K562 (cell line): Measurements from ENCODE around the gene SLC3A2. TPM values are rescaled to one million over a fixed set of nuclear protein-coding genes. Genes with fewer than 3 reads are reported as not detected.

ENCODE experiments used
- ATAC-seq: fragments of 200-7000 bp; cut with Tn5 transposase; 3 replicates; pipeline ENCODE4 v1.9.1; 2020; ENCODE audit warnings: moderate library complexity
- BruUV-seq: library from RNA; stranded (reverse); fragments of 400-500 nt; replicated peaks from 2 replicates; lab custom pipeline; 2021; lab: Mats Ljungman, UMichigan
- CTCF ChIA-PET: fragments of 300-600 bp; formaldehyde crosslinking; extraction: SDS; loops from one replicate; lab custom pipeline; 2021; ENCODE audit warnings: low intra/inter-chr PET ratio; lab: Yijun Ruan, JAX
- POLR2A ChIA-PET: fragments of 300-600, 350-650 bp; sonication (Branson Sonifier 250); formaldehyde crosslinking; extraction: SDS; loops from one replicate; lab custom pipeline; 2021; ENCODE audit warnings: antibody characterized with exemption, inconsistent platforms; lab: Yijun Ruan, JAX
- DNase-seq, 4 experiments: peaks; one replicate each; pipeline versions ENCODE4 v3.0.0 to v3.0.0-alpha.2; 2011 to 2018; ENCODE audit warnings: low spot score in 3 of 4, mixed read lengths in 3 of 4; ENCODE audit errors: extremely low read depth in 1 of 4
- FAIRE-seq: peaks from 2 replicates; lab custom pipeline; 2011; peaks lifted over from hg19 to GRCh38; lab: Jason Lieb, UNC
- H2AFZ ChIP-seq: 2 replicates; pipeline ENCODE4 v1.6.0; 2011; ENCODE audit warnings: low read depth, low read length, control low read depth, inconsistent platforms
- H3K27ac ChIP-seq: fragments of 200-600 bp; 3 replicates; pipeline ENCODE4 v1.8.0; 2011; ENCODE audit warnings: low read depth, mild to moderate bottlenecking, control low read depth, inconsistent platforms, low read length, moderate library complexity, mixed read lengths; ENCODE audit errors: extremely low read depth
- H3K27me3 ChIP-seq, 2 experiments: fragments of 300-600 bp in 1 of 2; 2 replicates in 1 of 2; 3 replicates in 1 of 2; pipeline versions ENCODE4 v1.6.0 to v1.8.0; 2011; ENCODE audit warnings: inconsistent platforms in 2 of 2, low read length in 2 of 2, mild to moderate bottlenecking in 1 of 2, mixed read lengths in 1 of 2, moderate library complexity in 1 of 2; ENCODE audit not compliant: control insufficient read depth in 2 of 2, insufficient read depth in 2 of 2
- H3K36me3 ChIP-seq: fragments of 300-600 bp; 3 replicates; pipeline ENCODE4 v1.8.0; 2011; ENCODE audit warnings: mild to moderate bottlenecking, low read length, inconsistent platforms; ENCODE audit not compliant: control insufficient read depth, insufficient read depth
- H3K4me1 ChIP-seq, 2 experiments: fragments of 200-600 bp in 1 of 2; replicated peaks in 1 of 2; 2 replicates in 1 of 2; 3 replicates in 1 of 2; pipeline versions ENCODE4 v1.5.1 to v1.8.0; 2011; ENCODE audit warnings: inconsistent platforms in 2 of 2, low read length in 2 of 2, mild to moderate bottlenecking in 1 of 2, mixed read lengths in 1 of 2, moderate library complexity in 1 of 2; ENCODE audit not compliant: control insufficient read depth in 2 of 2, insufficient read depth in 2 of 2
- H3K4me2 ChIP-seq: 2 replicates; pipeline ENCODE4 v1.6.1; 2011; ENCODE audit warnings: low read length, control low read depth, inconsistent platforms, mixed read lengths; ENCODE audit not compliant: insufficient read depth
- H3K4me3 ChIP-seq: fragments of 200-600 bp; sonication (generic), shearing (Covaris generic); 2 replicates; pipeline ENCODE4 v1.5.1; 2016; ENCODE audit warnings: control low read depth, inconsistent platforms
- H3K79me2 ChIP-seq: fragments of 200-600 bp; 3 replicates; pipeline ENCODE4 v1.8.0; 2011; ENCODE audit warnings: low read length, inconsistent platforms; ENCODE audit not compliant: control insufficient read depth, insufficient read depth
- H3K9ac ChIP-seq, 2 experiments: 2 replicates each; pipeline versions ENCODE4 v1.6.0 to v1.6.1; 2011; ENCODE audit warnings: low read depth in 2 of 2, low read length in 2 of 2, control low read depth in 1 of 2, inconsistent platforms in 1 of 2, mild to moderate bottlenecking in 1 of 2, mixed read lengths in 1 of 2; ENCODE audit not compliant: insufficient read depth in 1 of 2
- H3K9me1 ChIP-seq: one replicate; pipeline ENCODE4 v1.6.0; 2011; ENCODE audit warnings: inconsistent platforms, mild to moderate bottlenecking, low read length, moderate library complexity; ENCODE audit not compliant: control insufficient read depth, insufficient read depth
- H3K9me3 ChIP-seq: replicated peaks from 2 replicates; pipeline ENCODE4 v1.5.1; 2011; ENCODE audit warnings: low read depth, low read length, inconsistent platforms; ENCODE audit not compliant: control insufficient read depth, insufficient read depth
- H4K20me1 ChIP-seq: replicated peaks from 2 replicates; pipeline ENCODE4 v1.6.1; 2011; ENCODE audit warnings: low read length, inconsistent platforms, mixed read lengths; ENCODE audit not compliant: control insufficient read depth, insufficient read depth
- ERF ChIP-seq: fragments of 450-650 bp; formaldehyde crosslinking; IDR thresholded peaks from 2 replicates; pipeline ENCODE4 v1.4.0; 2020; ENCODE audit warnings: mild to moderate bottlenecking, mixed read lengths
- HDAC8 ChIP-seq: fragments of 450-650 bp; IDR thresholded peaks from 2 replicates; pipeline ENCODE4 v1.6.1; 2016; ENCODE audit warnings: mild to moderate bottlenecking, missing genetic modification characterization, moderate library complexity, missing compliant biosample characterization
- NFATC3 ChIP-seq: fragments of 450-650 bp; IDR thresholded peaks from 2 replicates; pipeline ENCODE4 v1.6.1; 2017; ENCODE audit warnings: mild to moderate bottlenecking
- POLR2A ChIP-seq: fragments of 450-650 bp; conservative IDR thresholded peaks from 2 replicates; pipeline ENCODE4 v1.6.1; 2016
- PRPF4 ChIP-seq: fragments of 200-400 bp; formaldehyde crosslinking; IDR thresholded peaks from one replicate; pipeline ENCODE4 v1.6.1; 2017; ENCODE audit warnings: low read length, low read depth, mild to moderate bottlenecking; ENCODE audit not compliant: insufficient read depth, poor library complexity, severe bottlenecking
- SAFB ChIP-seq: fragments of 200-400 bp; formaldehyde crosslinking; IDR thresholded peaks from 2 replicates; pipeline ENCODE4 v1.6.1; 2017; ENCODE audit warnings: low read depth, low read length, borderline replicate concordance
- SMAD3 ChIP-seq: fragments of 450-650 bp; formaldehyde crosslinking; conservative IDR thresholded peaks from 2 replicates; pipeline ENCODE4 v1.4.0; 2020; ENCODE audit warnings: mild to moderate bottlenecking
- SNIP1 ChIP-seq: fragments of 450-650 bp; IDR thresholded peaks from 2 replicates; pipeline ENCODE4 v1.7.1; 2017; ENCODE audit warnings: low read depth, mild to moderate bottlenecking
- YY1 ChIP-seq, 3 experiments: IDR thresholded peaks; 2 replicates each; pipeline ENCODE4 v1.6.1; 2011; ENCODE audit warnings: low read length in 2 of 3, mild to moderate bottlenecking in 2 of 3, moderate library complexity in 2 of 3, borderline replicate concordance in 1 of 3, control low read depth in 1 of 3, low read depth in 1 of 3; ENCODE audit not compliant: insufficient read depth in 3 of 3, insufficient replicate concordance in 2 of 3, control insufficient read depth in 1 of 3, insufficient read length in 1 of 3; ENCODE audit errors: extremely low read depth in 1 of 3
- ZFP1 ChIP-seq: fragments of 450-650 bp; formaldehyde crosslinking; IDR thresholded peaks from 2 replicates; pipeline ENCODE4 v1.4.0; 2020; ENCODE audit warnings: mild to moderate bottlenecking, mixed read lengths
- WGBS: fragments of 100-300 bp; shearing (Covaris generic); methylation state at CpG from one replicate; pipeline ENCODE4 v1.1.6; 2016; ENCODE audit warnings: low coverage, mixed read lengths; ENCODE audit not compliant: insufficient coverage; ENCODE audit errors: missing lambda C conversion rate; 5-methylcytosine and 5-hydroxymethylcytosine counted together
- in situ Hi-C: fragments of 300-500 bp; cut with MboI; formaldehyde crosslinking; loops from 4 replicates; pipeline ENCODE4 v1.15.0; 2018; ENCODE audit warnings: inconsistent platforms, mixed read lengths
- intact Hi-C: fragments of 100-400 bp; cut with micrococcal nuclease; formaldehyde crosslinking; loops from 2 replicates; pipeline ENCODE4 v1.14.2; 2022
- polyA plus RNA-seq, 8 experiments: library from polyadenylated mRNA; depleted of rRNA in 4 of 8; stranded (reverse) in 5 of 8; unstranded in 3 of 8; fragments of >200 nt; fragmentation: Nextera tagmentation in 2 of 8; fragmentation: Illumina TruSeq in 1 of 8; extraction: Ambion mirVana in 2 of 8; extraction: Trizol in 1 of 8; gene quantifications; 2 replicates each; pipeline versions ENCODE4 v1.2.1 to v1.2.3, GENCODE V29; 2011 to 2014; ENCODE audit warnings: inconsistent platforms in 1 of 8, missing spikeins in 1 of 8
- total RNA-seq, 7 experiments: library from RNA; depleted of rRNA in 6 of 7; stranded (reverse); fragments of >200 nt in 6 of 7; fragmentation: Illumina TruSeq in 2 of 7; extraction: Trizol in 2 of 7; gene quantifications; 2 replicates each; pipeline versions ENCODE4 v1.2.1 to v1.2.3, GENCODE V29; 2011 to 2021; ENCODE audit warnings: low replicate concordance in 1 of 7
- TF ChIP-seq, protein P1 (sequence below): fragments of 150-350 bp; conservative IDR thresholded peaks from 2 replicates; pipeline ENCODE4 v1.6.1; 2014; ENCODE audit warnings: low read length

SLC3A2 gene
- total and polyA plus RNA-seq, 9 of the 15 experiments (the other 6 are each of a cell fraction or from before 2014, with no cell fraction given), result 20.0 to 296 (median 214) TPM

DNA sequence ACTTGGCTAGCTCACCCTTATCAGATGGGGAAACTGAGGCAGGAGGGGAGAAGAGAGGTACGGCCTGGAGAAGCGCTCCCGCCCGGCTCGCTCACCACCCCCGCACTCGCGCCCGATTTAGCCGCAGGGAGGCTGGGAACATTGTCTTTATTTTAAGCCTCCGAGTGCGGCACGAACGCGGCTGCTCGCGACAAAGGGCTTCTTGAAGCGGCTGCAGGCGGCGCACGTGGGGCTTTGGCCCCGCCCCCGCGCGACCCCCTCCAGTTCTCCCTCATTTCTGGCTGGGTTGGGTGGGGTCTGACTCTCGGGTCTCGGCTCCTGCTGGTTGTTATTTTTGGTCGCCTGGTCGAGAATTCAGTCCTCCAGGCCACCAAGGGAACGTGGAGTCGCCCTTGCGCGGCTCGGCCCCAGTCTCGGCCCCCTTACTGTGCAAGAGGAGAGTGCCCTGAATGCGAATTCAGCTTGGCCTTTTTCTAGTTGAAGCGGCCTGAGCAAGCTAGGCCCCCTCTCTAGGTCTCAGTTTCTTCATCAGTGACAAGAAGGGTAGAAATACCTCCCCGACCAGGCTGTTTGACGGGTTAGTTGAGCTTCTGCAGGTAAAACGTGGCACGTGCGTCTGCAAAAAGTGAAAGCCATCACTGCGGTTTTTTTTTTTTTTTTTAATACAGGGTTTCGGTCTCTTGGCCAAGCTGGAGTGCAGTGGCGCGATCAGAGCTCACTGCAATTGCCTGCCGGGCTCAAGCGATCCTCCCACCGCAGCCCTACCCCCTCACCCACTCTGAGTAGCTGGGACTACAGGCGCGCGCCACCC, 43.1 kb downstream of the SLC3A2 start (continued):
- TF ChIP-seq PRPF4 (no peak), HDAC8 (no peak)

DNA sequence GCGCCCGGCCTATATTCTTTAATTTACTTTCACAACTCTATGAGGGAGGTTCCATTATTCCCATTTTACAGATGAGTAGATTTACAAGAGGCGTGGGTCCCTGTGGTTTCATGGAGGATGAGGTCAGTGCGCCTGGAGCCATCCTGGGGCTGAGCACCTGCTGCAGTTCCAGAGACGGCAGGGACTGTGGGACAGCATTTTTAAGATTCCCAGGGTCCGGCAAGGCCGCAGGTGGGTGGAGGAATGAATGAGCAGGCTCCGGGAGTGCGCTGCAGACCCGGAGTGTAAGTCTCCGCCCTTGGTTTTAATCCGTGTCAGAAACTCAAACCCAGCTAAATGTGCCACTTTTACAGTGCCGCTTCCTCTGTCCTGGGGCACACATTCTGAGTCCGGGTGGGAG, 44.6 kb downstream of the SLC3A2 start:
- Histone ChIP-seq H3K9me1 (no peaks in the 10 kb centered on the region), H4K20me1 (peaks cover 14% of the 10 kb centered on the region; the same call in 1 of the 2 replicates), H3K27ac (no peak overlapping the region), H3K4me3 (no peak overlapping the region), H3K36me3 (no peaks in the 10 kb centered on the region), H2AFZ (no peak overlapping the region), H3K27me3 (peaks cover 20 to 50% of the 10 kb centered on the region in 2 experiments; a peak in 4 of 5 replicates), H3K9me3 (no peaks in the 10 kb centered on the region), H3K4me1 (peaks cover 6 to 45% of the 10 kb centered on the region in 2 experiments; a peak in 4 of 5 replicates), H3K4me2 (no peak overlapping the region), H3K9ac (peak overlapping the region in 1 of 2 experiments; percentile 48; a peak in 1 of 4 replicates), H3K79me2 (no peaks in the 10 kb centered on the region)
- WGBS, result 22% methylated on average over 13 of the region's 14 CpGs
- in situ Hi-C loops, result no loop called here
- no TSS peak for BruUV-seq
- TF ChIP-seq NFATC3 (no peak), ZFP1 (CRISPR knock-in tag) (no peak), SNIP1 (no peak), SAFB (no peak), SMAD3 (CRISPR knock-in tag) (no peak), ERF (CRISPR knock-in tag) (no peak), POLR2A (no peak), YY1 (IDR thresholded peaks at IDR 0.05; ENCODE audit: borderline replicate concordance in 1 of 3, control insufficient read depth in 1 of 3, extremely low read depth in 1 of 3, insufficient read depth in 3 of 3, insufficient read length in 1 of 3, insufficient replicate concordance in 2 of 3, low read depth in 1 of 3, low read length in 2 of 3) (no peak)
- TF ChIP-seq, protein P1, sequence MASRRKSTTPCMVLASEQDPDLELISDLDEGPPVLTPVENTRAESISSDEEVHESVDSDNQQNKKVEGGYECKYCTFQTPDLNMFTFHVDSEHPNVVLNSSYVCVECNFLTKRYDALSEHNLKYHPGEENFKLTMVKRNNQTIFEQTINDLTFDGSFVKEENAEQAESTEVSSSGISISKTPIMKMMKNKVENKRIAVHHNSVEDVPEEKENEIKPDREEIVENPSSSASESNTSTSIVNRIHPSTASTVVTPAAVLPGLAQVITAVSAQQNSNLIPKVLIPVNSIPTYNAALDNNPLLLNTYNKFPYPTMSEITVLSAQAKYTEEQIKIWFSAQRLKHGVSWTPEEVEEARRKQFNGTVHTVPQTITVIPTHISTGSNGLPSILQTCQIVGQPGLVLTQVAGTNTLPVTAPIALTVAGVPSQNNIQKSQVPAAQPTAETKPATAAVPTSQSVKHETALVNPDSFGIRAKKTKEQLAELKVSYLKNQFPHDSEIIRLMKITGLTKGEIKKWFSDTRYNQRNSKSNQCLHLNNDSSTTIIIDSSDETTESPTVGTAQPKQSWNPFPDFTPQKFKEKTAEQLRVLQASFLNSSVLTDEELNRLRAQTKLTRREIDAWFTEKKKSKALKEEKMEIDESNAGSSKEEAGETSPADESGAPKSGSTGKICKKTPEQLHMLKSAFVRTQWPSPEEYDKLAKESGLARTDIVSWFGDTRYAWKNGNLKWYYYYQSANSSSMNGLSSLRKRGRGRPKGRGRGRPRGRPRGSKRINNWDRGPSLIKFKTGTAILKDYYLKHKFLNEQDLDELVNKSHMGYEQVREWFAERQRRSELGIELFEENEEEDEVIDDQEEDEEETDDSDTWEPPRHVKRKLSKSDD, result no peak
- DNase-seq, result no peak
- intact Hi-C loops, result no loop called here
- ChIA-PET CTCF (interaction anchor here (0.6 kb wide), 1 partner anchor 91 kb away, joined by 3 read pairs; the partner anchor contains the start of gene SLC22A8), POLR2A (no interaction called here)
- no peak for FAIRE-seq
- ATAC-seq, result no peak
